NOMO-1 (cell line): ENCODE measurements around the gene C2orf72.

Experiments
- DNase-seq, 2 experiments: peaks; one replicate each; lab custom pipeline; 2025; ENCODE audit not compliant: unreplicated experiment in 2 of 2; lab: John Stamatoyannopoulos, UW

Gene C2orf72

DNA sequence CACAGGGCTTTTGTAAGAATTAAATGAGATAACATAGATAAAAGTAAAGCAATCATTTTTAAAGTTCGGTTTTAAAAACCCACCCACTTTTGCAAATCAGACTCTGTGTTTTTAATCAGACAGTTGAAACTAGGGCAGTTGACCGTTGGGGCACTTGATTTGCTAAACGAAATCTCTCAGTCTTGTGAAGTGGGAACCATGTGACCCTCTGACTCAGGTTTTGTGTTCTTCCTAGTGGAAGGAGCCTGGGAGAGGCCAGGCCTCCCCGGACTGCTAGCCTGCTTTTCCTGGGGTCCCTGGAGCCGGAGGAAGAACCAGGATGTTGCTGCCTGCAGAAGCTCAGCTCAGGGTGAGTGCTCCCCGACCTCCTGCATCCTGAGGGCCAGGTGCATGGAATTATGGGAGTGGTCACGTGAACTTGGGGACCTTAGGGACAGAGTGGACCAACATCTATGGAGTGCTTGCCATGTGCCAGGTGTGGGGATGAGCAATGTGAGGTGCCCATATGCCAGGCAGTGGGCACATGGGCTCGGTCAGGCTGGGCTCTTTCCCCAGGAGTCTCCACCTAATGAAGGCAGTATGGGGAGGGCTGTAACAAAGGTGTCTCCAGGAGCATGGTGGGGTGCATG lies 3.9 kb downstream of the C2orf72 start:
- no peak for DNase-seq

DNA sequence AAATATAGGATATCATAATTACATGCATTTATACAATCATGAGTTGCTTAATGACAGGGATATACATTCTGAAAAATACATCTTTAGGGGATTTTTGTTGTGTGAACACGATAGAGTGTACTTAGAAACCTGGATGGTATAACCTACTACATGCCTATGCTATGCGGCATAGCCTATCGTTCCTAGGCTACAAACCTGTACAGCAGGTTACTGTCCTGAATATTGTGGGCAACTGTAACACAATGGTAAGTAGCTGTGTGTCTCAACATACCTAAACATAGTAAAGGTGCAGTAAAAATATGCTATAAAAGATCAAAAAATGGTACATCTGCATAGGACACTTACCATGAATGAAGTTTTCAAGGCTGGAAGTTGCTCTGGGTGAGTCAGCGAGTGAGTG lies 6.5 kb downstream of the C2orf72 start:
- DNase-seq = no peak

- no peak for DNase-seq
Measured at GRCh38 chr2:231046916-231047273, 9.6 kb downstream of the C2orf72 start.

- no peak for DNase-seq
Measured at GRCh38 chr2:231047274-231047922, 10.1 kb downstream of the C2orf72 start.

- DNase-seq = no peak
Measured at GRCh38 chr2:231047923-231048915, 10.9 kb downstream of the C2orf72 start.

GRCh38 chr2:231049286-231050017 lies 12.1 kb downstream of the C2orf72 start:
- no peak for DNase-seq

DNA sequence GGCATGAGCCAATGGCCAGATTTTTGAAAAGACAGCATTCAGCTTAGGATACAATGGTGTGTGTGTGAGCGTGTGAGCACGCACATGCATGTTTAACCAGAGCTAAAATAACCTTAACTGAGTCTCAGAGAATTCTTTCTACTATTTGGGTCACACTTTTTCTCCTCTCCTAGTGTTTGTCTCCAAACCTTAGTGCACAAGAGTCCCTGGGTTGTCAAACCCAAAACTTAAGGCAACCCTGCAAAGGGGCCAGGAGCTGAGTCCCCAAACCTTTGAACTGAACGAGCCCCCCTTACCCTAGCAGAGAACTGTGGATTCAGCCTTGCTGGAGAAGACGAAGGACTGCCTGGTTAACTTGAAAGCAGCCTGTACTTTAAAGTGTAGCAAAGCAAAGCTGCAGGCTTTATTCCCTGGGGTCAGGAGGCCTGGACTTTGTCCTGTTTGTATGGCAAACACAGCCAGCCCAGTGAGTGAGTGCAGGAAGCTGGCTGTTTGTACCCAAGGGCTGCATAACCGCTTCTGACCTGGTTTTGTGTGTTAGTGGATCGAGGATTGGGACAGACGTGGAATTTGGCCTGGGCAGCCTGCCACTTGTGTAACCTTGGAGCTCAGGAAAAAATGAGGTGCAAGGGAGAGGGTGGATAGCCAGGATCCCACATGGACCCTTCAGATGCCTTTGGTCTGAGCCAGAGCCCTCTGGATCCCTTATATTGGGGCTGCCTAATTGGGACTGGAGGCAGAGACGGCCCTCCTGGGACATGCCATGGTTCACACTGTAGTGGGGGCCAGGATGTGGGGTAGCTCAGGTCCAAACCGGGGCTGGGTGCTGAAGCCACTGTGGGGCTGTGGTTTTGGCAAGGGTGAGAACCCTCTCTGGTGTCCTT lies 12.9 kb downstream of the C2orf72 start:
- no peak for DNase-seq

- DNase-seq = no peak
Measured at GRCh38 chr2:231051116-231051515, 13.8 kb downstream of the C2orf72 start.

DNA sequence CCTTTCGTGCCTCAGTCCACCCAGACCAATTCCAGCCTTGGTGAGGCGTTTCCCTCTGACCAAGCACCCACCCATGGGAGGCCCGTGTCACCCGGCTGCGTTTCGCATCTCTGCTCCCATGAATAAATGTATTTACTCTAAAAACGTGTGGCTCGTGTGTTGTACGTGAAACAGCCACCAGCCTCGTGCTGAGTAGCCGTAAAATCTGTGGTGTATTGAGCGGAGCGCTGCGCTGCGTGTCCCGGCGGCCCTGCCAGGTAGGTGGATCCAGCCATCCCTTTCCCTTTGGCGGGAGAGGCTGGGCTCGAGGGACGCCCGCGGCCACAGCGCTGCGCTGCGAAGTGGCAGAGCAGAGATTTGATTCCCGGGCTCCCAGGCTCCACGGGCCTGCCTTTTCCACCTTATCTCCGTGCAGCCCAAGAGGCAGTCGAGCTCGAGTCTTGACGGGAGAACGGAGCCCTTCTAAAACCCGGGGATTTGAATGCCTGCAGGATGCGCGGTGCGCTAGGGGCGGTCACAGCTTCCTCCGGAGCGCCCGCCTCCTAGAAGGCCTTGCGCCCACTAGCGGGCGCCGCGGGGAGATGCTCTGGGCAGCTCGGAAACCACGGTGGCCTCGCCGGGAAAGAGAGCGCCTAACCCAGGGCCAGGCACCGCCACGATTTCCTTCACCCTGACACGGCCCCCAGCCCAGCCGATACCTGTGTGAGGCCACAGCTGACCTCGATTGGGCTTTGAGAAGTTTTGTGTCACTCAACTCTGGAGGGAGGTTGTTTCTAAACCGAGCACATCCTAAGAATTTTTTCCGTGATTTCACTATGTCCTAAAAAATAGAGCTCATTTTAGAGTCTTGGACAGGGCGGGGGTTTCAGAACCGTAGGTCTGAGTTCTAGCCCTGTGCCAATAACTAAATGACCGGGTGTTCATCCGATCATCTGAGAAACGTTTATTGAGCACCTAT lies 15.4 kb downstream of the C2orf72 start:
- peak; percentile 64 to 91 for DNase-seq

- no peak for DNase-seq
Measured at GRCh38 chr2:231053846-231054245, 16.5 kb downstream of the C2orf72 start.

DNA sequence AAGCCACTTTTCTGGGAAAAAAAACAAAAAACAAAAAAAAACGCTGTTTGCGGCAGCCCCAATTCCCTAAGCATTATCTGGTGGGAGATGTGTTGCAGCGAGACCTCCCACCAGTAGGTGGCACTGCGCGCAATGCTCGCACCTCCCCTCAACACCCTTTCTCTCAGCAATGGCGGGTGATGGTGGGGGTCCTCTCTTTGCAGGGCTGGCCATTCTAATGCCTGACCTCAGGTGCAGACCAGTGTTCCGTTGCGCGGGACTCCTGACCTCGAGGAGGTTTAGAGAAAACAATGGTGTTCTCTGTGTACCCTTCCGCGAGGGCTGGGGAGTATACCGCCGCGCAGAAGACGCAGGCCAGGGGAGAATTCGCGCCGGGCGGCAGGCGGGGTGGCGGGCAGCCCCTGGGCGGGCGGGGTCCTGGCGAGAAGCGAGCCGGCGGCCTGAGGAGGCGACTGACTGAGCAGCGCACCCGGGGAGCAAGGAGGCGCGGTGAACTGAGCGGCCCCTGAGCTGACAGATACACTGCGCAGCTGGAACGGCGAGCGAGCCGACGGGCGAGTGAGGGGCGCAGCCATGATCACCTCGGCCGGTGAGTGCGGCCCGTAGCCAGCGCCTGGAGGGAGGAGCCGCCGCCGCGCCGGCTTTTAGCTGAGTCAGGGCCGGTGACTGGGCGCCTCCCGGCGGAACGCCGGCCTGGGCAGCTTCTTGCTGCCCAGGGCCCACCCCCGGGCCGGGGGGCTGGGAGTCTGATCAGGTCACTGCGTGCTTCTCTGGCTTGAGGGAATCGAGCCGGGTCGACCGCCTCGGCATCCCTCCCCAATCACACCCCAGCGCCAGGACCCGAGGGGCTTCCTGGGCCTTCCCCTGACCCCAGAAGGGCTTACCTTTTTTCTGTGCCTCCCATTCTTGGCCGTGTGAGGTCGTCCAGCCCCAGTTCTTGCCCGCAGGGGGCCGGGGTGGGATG lies 19.4 kb downstream of the C2orf72 start, which contains the start of gene PSMD1:
PSMD1 (plus strand) TSS at position 415 of the 964 bp plus-strand sequence; CDS start at position 574, 159 bp downstream.
- peak; percentile 82 to 89 for DNase-seq

DNA sequence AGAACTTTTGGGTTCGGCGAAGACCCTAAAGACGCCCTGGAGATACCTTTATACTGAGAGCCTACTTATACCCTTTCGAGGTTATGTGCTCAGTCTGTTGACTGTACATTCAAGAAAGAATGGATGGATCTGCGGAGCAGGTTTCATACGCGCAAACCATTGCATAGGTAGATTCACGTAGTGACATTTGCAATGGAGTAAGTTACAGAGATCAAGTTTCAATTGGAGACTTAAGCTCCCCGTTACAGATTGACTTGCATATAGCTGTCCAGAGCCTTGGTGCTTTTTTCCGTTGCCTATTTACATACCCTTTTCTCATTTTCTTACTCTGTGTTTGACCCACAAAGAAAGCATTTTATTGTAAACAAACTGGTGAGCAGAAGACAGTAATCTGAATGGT lies 20.3 kb downstream of the C2orf72 start:
- peak in 1 of 2 experiments; percentile 12 for DNase-seq

DNA sequence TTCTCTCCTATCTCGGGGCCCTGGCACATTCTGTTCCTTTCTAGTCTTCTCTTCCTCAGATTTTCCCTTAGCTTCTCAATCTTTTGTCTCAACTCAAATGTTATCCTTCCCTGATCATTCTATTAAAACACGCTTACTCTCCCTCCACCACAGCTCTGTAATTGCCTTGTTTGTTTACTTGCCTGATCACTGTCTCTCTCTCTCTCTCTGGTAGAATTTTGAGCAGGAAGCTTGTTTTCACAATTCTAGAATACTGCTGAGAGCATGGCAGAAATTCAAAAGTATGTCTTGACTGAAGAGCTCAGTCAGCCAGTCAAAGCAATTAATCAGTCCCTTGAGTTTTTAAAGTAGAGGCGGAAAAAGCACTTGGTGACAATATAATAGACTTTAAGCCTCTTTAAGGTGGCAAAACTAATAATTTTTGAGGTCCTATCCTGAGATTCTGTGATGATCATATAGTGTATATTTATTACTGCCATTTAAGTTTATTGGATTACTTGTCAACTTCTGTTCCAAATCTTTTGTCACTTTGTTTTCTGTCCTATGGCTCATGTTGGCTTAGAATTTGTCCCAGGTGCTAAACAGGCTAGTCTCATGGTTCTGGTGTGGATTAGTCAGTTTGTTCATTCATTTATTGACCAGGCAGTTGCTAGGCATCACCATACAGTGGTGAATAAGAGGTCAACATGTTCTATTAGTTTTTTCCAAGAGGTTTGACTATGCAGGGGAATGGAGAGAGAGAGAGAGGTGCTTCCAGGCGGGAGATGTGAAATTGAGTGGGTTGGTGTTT lies 21.6 kb downstream of the C2orf72 start:
- DNase-seq = no peak

GRCh38 chr2:231059756-231060155 lies 22.4 kb downstream of the C2orf72 start:
- no peak for DNase-seq

DNA sequence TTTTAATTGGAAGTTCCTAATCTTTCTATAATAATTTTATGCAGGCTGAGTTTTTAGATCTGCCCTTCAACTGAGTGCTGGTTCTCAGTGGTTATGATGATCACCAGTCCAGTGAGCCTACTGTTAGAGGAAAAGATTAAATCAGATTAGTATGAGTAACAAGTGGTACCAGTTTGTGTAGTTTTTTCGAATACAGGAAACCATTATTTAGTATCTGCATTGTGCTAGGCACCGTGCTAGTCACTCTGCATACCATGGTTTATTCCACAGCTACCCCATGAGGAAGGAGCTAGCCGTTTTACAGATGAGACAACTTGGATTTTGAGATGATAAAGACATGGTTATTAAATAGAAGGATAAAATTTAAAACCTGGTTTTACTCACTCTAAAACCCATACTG lies 25.5 kb downstream of the C2orf72 start:
- no peak for DNase-seq

- peak in 1 of 2 experiments; percentile 39 for DNase-seq
Measured at GRCh38 chr2:231063347-231063746, 26.0 kb downstream of the C2orf72 start.

DNA sequence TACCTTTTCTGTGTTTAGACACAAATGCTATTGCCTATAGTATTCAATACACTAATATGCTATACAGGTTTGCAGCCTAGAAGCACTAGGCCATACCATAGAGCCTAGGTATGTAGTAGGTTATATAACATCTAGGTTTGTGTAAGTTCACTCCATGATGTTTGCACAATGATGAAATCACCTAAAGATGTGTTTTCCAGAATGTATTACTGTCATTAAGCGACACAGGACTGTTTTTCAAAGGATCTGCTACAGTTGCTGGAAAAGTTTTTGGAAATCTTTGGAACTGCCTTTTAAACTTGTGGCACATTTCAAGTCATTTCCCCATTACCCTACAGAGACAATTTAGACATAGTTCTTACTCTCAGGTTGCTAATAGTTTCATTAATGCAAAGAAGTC lies 28.6 kb downstream of the C2orf72 start:
- no peak for DNase-seq
